Stimulated activated CD8-positive, alpha-beta memory T cell treated with anti-CD3 and anti-CD28 coated beads, Interleukin-7, amount 100 ng/mL, for 48 hours (primary cell): ENCODE measurements around the gene LDB1.
A peak's percentile ranks its signal among the peaks of the same experiment; 100 is the strongest.

Source experiments
- DNase-seq, 2 donors: peaks; one replicate each; pipeline ENCODE4 v3.0.0-alpha.2; 2020; ENCODE audit warnings: low read depth in 1 of 2; ENCODE audit errors: extremely low read depth in 1 of 2

The LDB1 gene, protein sequence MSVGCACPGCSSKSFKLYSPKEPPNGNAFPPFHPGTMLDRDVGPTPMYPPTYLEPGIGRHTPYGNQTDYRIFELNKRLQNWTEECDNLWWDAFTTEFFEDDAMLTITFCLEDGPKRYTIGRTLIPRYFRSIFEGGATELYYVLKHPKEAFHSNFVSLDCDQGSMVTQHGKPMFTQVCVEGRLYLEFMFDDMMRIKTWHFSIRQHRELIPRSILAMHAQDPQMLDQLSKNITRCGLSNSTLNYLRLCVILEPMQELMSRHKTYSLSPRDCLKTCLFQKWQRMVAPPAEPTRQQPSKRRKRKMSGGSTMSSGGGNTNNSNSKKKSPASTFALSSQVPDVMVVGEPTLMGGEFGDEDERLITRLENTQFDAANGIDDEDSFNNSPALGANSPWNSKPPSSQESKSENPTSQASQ

DNA sequence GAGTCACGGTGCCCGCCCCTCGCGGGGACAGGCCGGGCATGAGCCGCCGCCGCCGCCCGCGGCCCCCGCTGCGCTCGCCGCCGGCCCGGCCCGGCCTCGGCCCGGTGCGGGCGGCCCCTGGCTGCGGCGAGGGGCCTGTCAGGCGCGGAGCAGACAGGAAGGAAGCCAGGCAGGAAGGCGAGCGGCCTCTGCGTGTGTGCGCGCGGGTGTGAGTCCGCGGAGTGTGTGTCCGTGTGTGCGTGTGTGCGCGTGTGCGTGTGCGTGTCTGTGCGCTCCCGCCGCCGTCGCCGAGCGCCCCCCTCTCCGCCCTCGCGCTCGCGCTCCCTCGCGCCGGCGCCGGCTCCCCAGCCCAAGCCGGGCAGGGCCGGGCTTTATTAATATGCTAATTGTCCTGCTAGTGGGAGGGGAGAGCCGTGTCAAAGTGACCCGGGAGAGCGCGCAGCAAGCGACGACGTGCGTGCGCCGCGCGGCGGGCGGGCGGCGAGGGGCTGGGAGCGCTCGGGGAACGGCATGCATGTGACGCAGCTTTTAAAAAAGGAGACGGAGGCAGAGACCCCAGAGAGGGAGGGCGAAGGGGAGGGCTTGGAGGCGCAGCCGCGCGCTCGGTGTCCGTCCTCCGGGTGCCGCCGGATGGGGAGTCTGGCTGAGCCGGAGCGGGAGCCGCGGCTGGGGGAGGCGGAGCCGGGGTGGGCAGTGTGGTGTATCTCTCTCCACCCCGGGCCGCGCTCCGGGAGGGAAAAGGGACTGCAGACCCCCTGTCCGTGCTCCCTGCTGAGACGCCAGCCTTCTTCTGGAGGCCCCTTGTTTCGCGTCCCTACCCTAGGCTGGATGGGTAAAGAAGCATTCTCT, at the start of gene LDB1:
Gene LDB1 (minus strand): TSS at position 227 of the 849 bp plus-strand sequence. CDS start 258 bp downstream, outside the sequence.
- DNase-seq = peak; percentile 37 to 55

DNA sequence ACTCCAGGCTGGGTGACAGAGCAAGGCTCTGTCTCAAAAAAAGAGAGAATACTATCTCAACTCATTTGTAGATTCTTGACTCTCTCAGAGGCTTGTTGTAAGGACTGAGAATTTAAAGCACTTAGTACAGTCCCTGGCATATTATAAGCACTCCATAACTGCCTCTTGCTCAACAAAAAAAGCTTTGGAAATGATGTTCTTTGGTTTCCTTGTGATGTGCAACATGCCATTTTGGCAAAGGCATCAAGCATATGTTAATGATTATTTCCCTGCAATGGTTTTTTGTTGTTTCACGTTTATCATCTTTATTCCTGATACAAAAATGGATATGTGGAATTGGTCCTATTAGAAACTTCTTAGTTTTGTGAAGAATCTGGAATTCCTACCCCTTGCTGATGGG, 47.7 kb upstream of the LDB1 start:
- DNase-seq = no peak

- no peak for DNase-seq
Measured at GRCh38 chr10:102163342-102163989, 43.3 kb upstream of the LDB1 start.

GRCh38 chr10:102159831-102160230, 39.7 kb upstream of the LDB1 start:
- no peak for DNase-seq

- DNase-seq = no peak
Measured at GRCh38 chr10:102159051-102159597, 39.0 kb upstream of the LDB1 start.

- no peak for DNase-seq
Measured at GRCh38 chr10:102157224-102157623, 37.1 kb upstream of the LDB1 start.

- DNase-seq = no peak
Measured at GRCh38 chr10:102154466-102155116, 34.4 kb upstream of the LDB1 start.

- DNase-seq = no peak
Measured at GRCh38 chr10:102153093-102153620, 33.0 kb upstream of the LDB1 start.

DNA sequence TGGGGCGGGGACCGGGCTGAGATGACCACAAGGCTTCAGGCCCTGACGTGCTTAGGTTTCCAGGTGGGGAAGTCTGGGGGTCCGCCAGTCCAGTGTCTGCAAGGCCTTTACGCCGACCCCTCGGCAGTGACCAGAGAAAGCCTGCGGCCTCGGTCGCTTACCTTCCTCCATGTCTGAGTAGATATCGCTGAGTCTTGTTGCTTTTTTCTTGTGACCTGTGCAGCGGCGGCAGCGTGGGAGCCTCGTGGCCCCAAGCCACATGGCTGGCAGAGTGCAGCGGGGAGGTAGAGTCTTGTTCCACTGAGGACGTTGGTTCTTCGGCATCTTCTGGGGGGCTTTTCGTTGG, 32.4 kb upstream of the LDB1 start:
- peak; percentile 21 to 26 for DNase-seq

GRCh38 chr10:102151774-102152544, 31.8 kb upstream of the LDB1 start, which contains the start of gene NOLC1:
NOLC1 (plus strand) TSS chr10:102152389; CDS start chr10:102152411, 22 bp downstream.
- peak; percentile 98 to 100 for DNase-seq

GRCh38 chr10:102150970-102151773, 31.0 kb upstream of the LDB1 start:
- DNase-seq = no peak

GRCh38 chr10:102148275-102148674, 28.1 kb upstream of the LDB1 start:
- DNase-seq = no peak

GRCh38 chr10:102147561-102147960, 27.4 kb upstream of the LDB1 start:
- no peak for DNase-seq

GRCh38 chr10:102146971-102147428, 26.8 kb upstream of the LDB1 start:
- DNase-seq = no peak

DNA sequence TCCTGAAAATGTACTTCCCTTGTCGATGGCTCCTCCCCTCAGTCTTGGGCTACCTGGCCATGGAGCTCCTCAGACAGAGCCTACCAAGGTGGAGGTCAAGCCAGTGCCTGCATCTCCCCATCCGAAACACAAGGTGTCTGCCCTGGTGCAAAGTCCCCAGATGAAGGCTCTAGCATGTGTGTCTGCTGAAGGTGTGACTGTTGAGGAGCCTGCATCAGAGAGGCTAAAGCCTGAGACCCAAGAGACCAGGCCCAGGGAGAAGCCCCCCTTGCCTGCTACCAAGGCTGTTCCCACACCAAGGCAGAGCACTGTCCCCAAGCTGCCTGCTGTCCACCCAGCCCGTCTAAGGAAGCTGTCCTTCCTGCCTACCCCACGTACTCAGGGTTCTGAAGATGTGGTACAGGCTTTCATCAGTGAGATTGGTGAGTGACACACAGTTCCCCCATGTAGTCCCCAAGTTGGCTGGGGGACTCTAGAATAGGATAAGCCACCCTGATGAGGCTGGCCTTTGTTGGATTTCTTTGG, 21.5 kb upstream of the LDB1 start:
- no peak for DNase-seq

- DNase-seq = no peak
Measured at GRCh38 chr10:102140913-102141540, 20.9 kb upstream of the LDB1 start.

DNA sequence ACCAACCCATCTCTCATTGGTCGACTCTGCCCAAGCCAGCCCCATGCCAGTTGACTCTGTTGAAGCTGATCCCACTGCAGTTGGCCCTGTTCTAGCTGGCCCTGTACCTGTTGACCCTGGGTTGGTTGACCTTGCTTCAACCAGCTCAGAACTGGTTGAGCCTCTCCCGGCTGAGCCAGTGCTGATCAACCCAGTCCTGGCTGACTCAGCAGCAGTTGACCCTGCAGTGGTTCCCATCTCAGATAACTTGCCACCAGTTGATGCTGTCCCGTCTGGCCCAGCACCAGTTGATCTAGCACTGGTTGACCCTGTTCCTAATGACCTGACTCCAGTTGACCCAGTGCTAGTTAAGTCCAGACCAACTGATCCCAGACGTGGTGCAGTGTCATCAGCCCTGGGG, 20.1 kb upstream of the LDB1 start:
- no peak for DNase-seq
